ENCODE measurements around the gene LSM4.

The LSM4 gene

GRCh38 chr19:18291590-18292461 lies 31.1 kb downstream of the LSM4 start:
- DNase-seq: peak; percentile 85 to 87

GRCh38 chr19:18291019-18291524 lies 31.8 kb downstream of the LSM4 start:
- DNase-seq: peak; percentile 13 to 43

- DNase-seq: peak; percentile 92 to 95
These were observed 32.4 kb downstream of the LSM4 start for GRCh38 chr19:18290302-18291018.

- DNase-seq: peak in 1 of 2 donors; percentile 15
These were observed 33.2 kb downstream of the LSM4 start for GRCh38 chr19:18289471-18290301.

- DNase-seq: no peak
These were observed 34.8 kb downstream of the LSM4 start for GRCh38 chr19:18287836-18288772.

- no peak for DNase-seq
These were observed 35.8 kb downstream of the LSM4 start for GRCh38 chr19:18286973-18287635.

GRCh38 chr19:18284712-18285360 lies 38.0 kb downstream of the LSM4 start:
- peak in 1 of 2 donors; percentile 49 for DNase-seq

GRCh38 chr19:18283338-18283737 lies 39.5 kb downstream of the LSM4 start:
- peak in 1 of 2 donors; percentile 14 for DNase-seq

- DNase-seq: peak in 1 of 2 donors; percentile 45
These were observed 40.1 kb downstream of the LSM4 start for GRCh38 chr19:18282788-18283141.

- DNase-seq: no peak
These were observed 40.7 kb downstream of the LSM4 start for GRCh38 chr19:18282021-18282787.

- peak; percentile 99 for DNase-seq
These were observed 41.5 kb downstream of the LSM4 start, which contains the start of gene JUND for GRCh38 chr19:18281082-18282020. TSS of gene JUND (minus strand) at chr19:18281622. CDS start at chr19:18281484, 138 bp downstream.

GRCh38 chr19:18280247-18281081 lies 42.4 kb downstream of the LSM4 start:
- DNase-seq: peak; percentile 87 to 89

- DNase-seq: peak; percentile 92 to 95
These were observed 43.2 kb downstream of the LSM4 start for GRCh38 chr19:18279516-18280246.

- no peak for DNase-seq
These were observed 43.7 kb downstream of the LSM4 start for GRCh38 chr19:18279266-18279515.

- DNase-seq: peak; percentile 73 to 76
These were observed 44.2 kb downstream of the LSM4 start for GRCh38 chr19:18278521-18279265.

GRCh38 chr19:18274781-18275356 lies 48.0 kb downstream of the LSM4 start:
- peak; percentile 58 to 66 for DNase-seq

All from CD4-positive, alpha-beta T cell treated with Interferon alpha-2 for 1 hour (primary cell).